Neutrophil (primary cell): ENCODE data around the gene CAPN13.
A peak's percentile ranks its signal among the peaks of the same experiment; 100 is the strongest.

Source experiments
- H3K27ac ChIP-seq: fragments of 200-600 bp; sonication (generic); 2 replicates; pipeline ENCODE4 v1.5.1; 2016; ENCODE audit warnings: mild to moderate bottlenecking, moderate library complexity
- H3K27me3 ChIP-seq: fragments of 200-600 bp; sonication (generic); 2 replicates; pipeline ENCODE4 v1.6.0; 2016; ENCODE audit warnings: mild to moderate bottlenecking
- H3K36me3 ChIP-seq: fragments of 200-600 bp; sonication (generic); 2 replicates; pipeline ENCODE4 v1.5.1; 2017
- H3K4me1 ChIP-seq, 2 experiments: fragments of 200-600 bp in 1 of 2; sonication (generic) in 1 of 2; 1 replicate in 1 of 2; 2 replicates in 1 of 2; pipeline versions ENCODE4 v1.5.1 to v1.6.1; 2013 to 2016; ENCODE audit warnings: low read depth in 1 of 2, low read length in 1 of 2, mild to moderate bottlenecking in 1 of 2, moderate library complexity in 1 of 2; ENCODE audit not compliant: control insufficient read depth in 1 of 2, insufficient read depth in 1 of 2
- H3K4me3 ChIP-seq, 2 experiments: fragments of 200-600 bp in 1 of 2; sonication (generic) in 1 of 2; 1 replicate in 1 of 2; 2 replicates in 1 of 2; pipeline ENCODE4 v1.5.1; 2013 to 2016; ENCODE audit warnings: low read depth in 1 of 2, low read length in 1 of 2, mild to moderate bottlenecking in 1 of 2, moderate library complexity in 1 of 2
- H3K9me3 ChIP-seq: fragments of 200-600 bp; sonication (generic); 2 replicates; pipeline ENCODE4 v1.5.1; 2016
- TF ChIP-seq, protein P1 (sequence below): fragments of 200-600 bp; sonication (generic); IDR thresholded peaks from 2 replicates; pipeline ENCODE4 v1.5.1; 2016; ENCODE audit warnings: antibody characterized with exemption

CAPN13 gene

DNA sequence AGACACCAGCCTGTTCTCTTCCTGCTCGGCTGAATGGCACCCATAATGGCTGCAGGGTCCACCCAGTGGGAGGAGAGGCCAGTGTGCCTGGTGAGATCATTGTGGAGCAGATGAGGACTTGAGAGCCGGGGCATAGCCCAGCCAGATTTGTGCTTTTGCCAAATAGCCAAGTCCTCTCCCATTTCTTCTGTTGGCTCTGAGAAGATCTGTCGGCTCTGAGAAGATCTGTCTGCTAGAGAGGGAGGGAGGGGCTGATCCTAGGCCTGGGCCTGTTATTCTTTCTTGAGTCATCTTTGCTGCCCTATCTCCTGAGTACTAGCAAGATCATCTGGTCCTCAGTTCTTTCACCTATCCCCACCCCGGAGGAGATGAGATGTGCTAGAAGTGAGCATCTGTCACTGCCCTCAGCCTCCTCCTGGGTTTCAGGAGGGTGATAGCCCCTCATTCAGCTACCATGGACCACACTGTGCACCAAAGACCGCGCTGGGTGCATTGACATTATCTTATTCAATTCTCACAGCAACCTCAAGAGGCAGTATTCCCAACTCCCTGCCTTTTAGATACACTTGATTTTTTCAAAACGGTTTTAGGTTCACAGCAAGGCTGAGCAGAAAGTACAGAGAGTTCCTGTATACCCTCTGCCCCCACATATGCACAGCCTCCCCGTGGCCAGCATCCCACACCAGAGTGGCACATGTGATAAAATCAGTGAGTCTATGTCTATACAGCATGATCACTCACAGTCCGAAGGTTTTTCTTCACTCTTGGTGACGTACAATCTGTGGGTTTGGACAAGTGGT, 98.6 kb downstream of the CAPN13 start:
- H3K4me3 ChIP-seq = no peak overlapping the region
- peaks cover 35 to 47% of the 10 kb centered on the region in 2 experiments for H3K4me1 ChIP-seq
- no peaks in the 10 kb centered on the region for H3K36me3 ChIP-seq
- TF ChIP-seq, protein P1, sequence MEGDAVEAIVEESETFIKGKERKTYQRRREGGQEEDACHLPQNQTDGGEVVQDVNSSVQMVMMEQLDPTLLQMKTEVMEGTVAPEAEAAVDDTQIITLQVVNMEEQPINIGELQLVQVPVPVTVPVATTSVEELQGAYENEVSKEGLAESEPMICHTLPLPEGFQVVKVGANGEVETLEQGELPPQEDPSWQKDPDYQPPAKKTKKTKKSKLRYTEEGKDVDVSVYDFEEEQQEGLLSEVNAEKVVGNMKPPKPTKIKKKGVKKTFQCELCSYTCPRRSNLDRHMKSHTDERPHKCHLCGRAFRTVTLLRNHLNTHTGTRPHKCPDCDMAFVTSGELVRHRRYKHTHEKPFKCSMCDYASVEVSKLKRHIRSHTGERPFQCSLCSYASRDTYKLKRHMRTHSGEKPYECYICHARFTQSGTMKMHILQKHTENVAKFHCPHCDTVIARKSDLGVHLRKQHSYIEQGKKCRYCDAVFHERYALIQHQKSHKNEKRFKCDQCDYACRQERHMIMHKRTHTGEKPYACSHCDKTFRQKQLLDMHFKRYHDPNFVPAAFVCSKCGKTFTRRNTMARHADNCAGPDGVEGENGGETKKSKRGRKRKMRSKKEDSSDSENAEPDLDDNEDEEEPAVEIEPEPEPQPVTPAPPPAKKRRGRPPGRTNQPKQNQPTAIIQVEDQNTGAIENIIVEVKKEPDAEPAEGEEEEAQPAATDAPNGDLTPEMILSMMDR = no peak
- H3K9me3 ChIP-seq = no peaks in the 10 kb centered on the region
- no peaks in the 10 kb centered on the region for H3K27me3 ChIP-seq
- no peak overlapping the region for H3K27ac ChIP-seq

DNA sequence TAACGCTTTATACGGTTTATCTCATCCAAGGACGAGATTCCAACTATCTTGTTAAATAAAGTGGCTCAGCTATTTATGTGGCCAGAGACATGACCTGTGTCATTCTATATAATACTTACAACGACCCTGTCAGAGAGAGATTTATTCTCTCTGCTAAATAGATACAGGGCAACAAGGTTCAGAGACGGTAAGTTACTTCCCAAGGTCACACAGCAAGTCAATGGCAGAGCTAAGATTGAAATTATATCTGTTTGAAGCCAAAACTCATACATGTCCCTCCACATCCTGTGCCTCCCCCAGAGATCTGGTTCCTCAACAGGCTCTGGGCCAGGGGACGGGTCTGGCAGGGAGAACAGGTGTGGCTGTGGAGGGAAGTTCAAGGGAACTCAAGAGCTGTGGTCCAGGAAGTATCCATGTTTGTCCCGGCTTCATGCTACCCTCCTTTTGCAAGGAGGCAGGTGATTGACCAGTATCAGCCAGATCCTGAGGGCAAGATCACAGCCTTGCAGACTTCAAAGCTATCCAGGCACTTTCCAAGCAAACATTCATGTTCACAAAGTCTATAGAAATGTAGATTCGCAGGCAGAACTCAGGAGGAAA, 99.8 kb downstream of the CAPN13 start:
- Histone ChIP-seq H3K36me3 (no peaks in the 10 kb centered on the region), H3K27ac (no peak overlapping the region), H3K27me3 (no peaks in the 10 kb centered on the region), H3K4me3 (no peak overlapping the region), H3K4me1 (peaks cover 35 to 47% of the 10 kb centered on the region in 2 experiments), H3K9me3 (no peaks in the 10 kb centered on the region)
- TF ChIP-seq, protein P1 = no peak

- TF ChIP-seq, protein P1 = peak; percentile 67
- Histone ChIP-seq H3K27ac (no peak overlapping the region), H3K4me1 (peaks cover 35 to 45% of the 10 kb centered on the region in 2 experiments), H3K9me3 (no peaks in the 10 kb centered on the region), H3K4me3 (no peak overlapping the region), H3K36me3 (no peaks in the 10 kb centered on the region), H3K27me3 (no peaks in the 10 kb centered on the region)
Measured at GRCh38 chr2:30706534-30707303, 100.5 kb downstream of the CAPN13 start.

DNA sequence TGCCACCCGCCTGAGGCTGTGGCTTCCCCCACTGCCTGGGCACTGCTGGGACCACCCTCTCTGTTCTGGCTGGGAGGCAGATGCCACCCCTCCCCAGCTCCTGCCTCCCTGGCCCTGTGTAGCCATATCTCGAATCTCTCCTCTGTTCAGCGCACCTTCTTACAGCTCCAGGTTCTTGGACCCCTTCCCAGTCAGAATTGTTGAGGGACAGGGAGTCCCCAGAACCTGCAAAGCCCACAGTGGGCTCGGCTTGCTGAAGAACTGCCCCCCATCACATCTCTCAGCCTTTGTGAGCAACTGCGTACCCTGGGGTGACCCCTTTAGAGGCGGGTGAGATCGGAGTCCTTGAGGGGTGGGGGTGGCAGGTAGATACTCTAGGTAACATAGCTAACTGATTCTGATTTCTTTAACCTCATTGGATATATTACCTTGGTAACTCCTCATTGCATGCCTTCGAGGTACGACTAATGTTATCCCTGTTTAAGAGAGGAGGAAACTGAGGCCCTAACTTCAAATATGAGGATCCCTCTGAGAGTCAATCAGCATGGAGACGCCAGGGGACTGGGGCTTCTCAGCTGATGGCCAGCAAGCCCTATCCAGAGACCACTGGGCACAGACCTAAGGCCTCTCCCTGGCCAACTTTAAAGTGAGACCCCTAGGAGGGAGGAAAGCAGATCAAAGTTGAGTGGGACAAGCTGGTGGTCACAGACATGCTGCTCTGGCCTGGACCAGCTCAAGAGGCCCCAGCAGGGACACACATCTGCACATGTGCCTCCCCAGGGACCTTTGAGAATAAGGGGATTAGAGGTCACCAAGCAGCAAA, 101.3 kb downstream of the CAPN13 start:
- H3K4me1 ChIP-seq = peaks cover 31 to 42% of the 10 kb centered on the region in 2 experiments
- TF ChIP-seq, protein P1 = no peak
- no peaks in the 10 kb centered on the region for H3K9me3 ChIP-seq
- H3K36me3 ChIP-seq = no peaks in the 10 kb centered on the region
- no peak overlapping the region for H3K4me3 ChIP-seq
- H3K27me3 ChIP-seq = no peaks in the 10 kb centered on the region
- no peak overlapping the region for H3K27ac ChIP-seq

- Histone ChIP-seq H3K36me3 (no peaks in the 10 kb centered on the region), H3K27ac (no peak overlapping the region), H3K4me1 (peaks cover 31 to 42% of the 10 kb centered on the region in 2 experiments), H3K4me3 (no peak overlapping the region), H3K9me3 (no peaks in the 10 kb centered on the region), H3K27me3 (no peaks in the 10 kb centered on the region)
- TF ChIP-seq, protein P1 = no peak
Measured at GRCh38 chr2:30705056-30705455, 102.2 kb downstream of the CAPN13 start.
